HG03159 (cell line): ENCODE measurements around the gene UNC5A.

Source experiments
- ATAC-seq: cut with Tn5 transposase; IDR thresholded peaks from one replicate; pipeline ENCODE4 v1.9.1; 2021; ENCODE audit warnings: mild to moderate bottlenecking, moderate library complexity; ENCODE audit not compliant: unreplicated experiment

The UNC5A gene

DNA sequence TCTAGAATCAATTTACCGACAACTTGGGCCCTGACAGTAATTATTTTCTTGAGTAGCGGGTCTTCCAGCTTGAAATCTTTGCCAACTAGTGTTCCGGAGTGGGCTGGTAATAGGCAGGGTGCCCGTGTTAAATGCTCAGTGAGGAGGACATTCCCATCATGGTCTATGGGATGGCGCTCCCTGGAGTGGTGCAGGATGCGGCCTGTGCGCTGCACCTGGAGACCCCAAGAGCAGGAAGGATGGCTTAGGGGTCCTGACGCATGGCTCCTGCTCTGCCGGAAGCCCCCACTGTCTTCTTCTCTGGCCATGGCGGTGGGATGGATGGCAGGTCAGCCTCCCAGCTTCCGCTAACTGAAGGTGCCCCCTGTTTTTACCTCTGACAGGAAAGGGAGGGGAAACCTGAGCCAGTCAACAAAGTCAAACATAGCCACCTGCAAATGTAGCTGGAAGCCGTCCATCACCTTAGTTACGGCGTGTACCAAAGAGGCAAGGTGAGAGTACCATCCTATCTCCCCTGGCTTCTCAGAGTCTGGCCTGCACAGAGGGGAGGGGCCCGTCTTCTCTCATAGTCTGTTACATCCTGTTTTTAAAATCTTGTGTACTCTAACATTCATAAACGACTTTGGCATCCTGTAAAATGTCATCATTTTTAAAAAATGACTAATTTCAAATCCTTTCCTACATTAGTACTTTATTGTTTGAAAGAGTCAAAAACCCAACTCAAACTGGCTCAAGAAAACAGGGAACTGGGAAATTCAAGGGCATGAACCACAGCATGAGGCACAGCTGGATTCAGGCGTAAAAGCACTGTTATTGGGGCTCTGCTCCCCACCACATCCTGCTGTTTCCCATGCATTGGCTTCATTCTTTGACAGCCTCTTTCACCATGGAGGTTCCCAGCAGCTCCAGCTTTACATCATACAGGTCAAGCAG is 28.5 kb upstream of the UNC5A start:
- ATAC-seq = no peak

DNA sequence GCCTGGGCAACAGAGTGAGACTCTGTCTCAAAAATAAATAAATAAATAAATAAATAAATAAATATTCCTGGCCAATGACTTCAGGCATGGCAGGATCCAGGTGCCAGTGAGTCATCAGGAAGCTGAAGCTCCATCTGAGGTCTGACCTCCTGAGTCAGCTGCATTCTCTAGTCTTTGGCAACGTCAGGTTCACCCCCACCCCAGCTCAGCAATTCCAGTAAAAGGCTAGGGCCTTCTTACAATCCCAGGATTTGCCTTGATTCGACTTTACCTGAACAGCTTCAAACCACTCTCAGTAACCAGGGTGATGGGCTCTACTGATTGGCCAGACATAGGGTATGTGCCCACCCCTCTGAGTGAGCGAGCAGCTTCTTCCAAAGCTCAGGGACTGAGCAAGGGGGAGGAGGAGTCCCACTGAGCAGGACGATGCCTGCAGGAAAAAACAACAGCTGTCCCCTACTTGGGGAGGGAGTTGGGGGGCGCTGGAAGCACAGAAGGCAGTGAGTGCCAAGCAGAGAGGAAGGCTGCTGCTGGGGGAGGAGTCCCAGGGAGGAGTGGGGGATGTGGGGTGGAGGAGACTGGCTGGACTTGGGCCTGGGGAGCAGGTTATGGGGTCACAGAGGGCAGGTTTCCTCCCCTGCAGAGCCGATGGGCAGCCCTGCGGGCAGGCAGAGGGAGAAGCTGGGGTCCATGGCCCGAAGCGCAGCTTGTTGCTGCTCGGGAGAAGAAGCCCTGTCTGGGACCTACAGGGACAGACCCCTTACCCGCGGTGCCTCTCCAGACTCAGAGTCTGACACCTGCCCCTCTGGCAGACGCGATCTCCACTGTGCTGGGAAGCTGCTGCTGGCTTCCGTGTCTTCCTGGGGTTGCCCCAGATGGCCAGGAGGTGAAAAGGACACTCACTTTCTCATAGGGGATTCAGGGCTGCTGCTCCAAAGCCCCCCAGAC is 25.9 kb upstream of the UNC5A start:
- no peak for ATAC-seq

DNA sequence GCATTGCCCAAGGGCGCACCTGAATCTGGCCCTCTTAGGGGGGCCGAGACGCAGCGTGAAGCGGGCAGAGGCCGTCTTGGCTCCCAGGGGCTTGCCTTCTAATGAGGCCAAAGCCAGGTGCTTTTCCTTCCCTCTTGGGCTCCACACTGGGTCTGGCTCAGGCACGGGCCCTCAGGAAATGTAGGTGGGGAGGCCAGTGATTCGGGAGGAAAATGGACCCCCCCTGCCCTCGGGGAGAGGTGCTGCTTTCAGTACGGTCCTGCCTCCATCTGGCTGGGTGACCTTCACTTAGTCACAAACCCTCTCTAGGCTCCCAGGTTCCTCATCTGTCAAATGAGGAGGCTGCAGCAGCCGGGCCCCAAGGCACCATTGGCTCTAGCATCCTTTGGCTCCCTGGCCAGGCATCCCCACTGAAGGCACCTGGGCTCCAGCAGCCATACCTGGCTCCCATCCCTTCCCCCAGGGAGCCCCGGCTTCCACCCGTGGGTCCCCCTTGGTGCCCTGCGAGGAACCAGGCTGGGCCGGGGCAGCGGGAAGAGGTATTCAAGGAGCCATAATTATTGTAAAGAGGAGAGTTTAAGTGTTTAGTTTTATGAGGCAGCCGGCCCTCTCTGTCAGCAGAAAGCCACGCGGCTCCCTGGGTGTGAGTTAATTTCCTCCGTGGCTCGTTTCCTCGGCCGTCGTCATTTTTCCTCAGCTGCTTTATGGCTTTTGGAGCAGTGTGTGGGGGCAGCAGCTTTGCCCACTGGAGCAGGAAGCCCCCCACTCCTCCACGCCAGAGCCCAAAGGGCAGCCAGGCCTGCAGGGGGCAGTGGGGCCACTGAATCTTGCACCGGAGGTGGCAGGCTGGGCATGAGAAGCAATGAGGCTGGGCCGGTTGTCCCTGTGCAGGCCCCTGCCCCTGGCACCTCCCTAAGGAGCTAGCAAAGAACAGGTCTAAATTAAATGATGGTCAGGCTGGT is 24.9 kb upstream of the UNC5A start:
- no peak for ATAC-seq

DNA sequence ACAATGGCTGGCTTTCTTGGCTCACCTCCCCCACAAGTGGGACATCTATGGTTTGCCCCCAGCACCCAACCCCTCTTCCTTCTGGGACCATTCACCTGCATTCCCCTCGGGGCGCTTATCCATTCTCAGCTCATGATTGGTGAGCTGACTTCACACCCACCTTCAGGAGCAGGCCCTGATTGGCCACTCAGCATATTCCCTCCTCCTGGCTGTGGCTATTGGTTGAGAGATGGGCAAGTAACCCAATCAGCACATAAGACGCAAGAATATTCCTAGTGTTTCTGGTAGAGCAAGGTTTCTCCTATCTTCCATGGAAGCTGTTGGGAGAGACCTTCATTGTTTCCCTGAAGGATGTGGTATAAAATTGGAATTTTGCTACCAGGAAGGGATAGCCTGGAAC is 22.7 kb upstream of the UNC5A start:
- ATAC-seq = no peak

DNA sequence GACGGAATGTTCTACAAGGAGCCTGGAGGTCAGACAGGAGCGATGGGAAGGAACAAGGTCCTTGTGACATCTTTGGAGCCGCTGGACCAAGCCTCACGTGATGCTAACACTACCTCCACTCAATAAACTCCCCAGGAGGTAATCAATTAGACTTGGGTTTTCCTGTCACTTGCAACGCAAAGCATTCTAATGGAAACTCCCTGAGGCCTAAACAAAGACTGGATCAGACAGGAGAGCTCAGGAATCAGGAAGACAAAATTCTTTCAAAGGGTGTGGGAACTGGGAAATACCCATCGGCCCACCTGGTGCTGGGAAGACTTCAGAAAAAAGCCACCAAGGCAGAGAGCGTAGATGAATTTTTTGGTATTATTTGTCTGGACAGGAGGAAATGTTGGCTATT is 22.3 kb upstream of the UNC5A start:
- no peak for ATAC-seq

DNA sequence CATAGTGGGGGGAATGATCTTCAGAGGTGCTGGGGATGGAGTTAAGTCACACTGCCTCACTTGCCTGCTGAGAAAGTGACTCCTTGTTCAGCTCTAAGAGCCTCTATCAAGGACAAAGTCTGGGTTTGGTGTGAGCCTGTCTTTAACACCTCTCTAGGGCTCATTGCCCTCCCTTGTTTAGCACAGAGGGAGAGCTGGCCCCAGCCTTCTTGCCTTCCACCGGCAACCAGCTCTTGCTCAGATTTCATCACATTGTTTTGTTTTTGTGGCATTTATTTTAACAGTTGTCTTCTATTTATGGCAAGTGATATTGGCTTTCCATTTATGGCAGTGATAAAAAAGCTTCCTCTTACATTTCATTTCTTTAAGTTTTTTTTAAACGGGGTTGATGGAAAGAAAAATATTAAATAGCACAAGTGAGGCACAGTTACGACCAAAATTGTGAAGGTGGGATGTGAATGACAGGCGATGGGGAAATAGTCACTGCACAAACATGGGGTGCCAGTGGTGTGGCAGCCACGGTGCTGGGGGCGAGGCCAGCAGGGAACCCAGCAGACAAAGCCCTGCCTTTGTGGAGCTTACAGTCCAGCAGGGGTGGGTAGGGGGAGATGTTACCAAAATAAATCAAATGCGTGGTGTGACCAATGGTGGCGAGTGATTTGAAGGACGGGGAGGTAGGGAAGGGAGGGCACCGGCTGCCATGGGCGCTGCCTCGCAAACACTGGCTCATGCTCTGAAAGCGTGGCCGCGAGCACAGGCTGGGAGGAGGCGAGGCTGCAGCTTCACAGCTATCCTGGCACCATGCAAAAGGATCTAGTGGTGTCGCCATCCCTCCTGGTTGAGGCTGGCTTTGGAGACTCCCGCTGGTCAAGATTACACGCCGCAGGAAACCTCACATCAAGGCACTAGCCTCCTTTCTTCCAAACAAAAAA is 21.2 kb upstream of the UNC5A start:
- ATAC-seq = no peak

DNA sequence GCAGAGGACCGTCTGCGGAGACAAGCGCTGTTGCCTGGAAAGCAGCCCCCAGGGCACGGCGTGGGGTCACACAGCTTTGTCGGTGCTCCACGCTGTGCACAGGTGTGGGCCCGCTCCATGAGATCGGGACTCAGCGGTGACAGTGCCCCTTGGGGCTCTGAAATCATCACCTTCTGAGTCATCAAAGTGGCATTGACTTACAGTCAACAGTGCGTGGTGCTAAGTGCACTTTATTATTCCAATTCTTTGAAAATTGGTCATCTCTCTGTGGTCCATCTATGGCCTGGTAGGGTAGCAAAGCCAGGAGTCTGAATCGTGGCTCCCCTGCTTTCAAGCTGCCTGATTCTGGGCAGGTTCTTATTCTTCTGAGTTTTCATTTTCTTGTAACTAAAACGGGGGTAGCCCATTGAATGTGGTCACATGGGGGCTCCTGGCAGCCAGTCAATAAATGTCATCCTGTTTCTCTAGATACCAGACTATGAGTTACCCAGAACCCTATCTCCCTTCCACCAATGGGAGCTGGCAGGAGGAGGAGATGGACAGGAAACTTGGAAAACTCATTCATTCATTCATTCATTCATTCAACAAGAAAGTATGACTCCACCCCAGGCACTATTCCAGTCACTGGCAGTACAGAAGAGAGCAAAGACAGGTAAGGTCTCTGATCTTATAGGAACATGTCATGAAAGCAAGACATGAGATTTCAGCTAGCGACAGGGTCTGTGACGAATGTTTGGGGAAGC is 20.3 kb upstream of the UNC5A start:
- no peak for ATAC-seq

DNA sequence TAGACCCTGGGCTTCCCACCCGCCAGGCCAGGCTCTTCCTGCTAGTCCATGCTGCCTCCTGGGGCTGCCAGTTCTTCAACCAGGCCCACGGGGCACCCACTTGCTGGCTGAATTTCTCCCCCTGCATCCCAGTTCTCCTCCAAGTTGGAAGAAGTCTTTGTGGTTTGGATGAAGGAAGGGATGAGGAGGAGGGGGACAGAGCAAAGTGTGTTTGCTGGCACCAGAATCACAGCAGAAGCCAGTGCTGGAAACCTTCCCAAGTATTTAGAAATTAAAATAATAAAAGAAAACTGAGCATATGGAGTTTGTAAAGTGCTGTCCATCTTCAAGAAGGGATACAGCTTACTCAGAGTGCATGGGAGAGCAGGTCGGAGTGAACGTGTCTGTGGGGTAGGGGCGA is 19.4 kb upstream of the UNC5A start:
- ATAC-seq = no peak

DNA sequence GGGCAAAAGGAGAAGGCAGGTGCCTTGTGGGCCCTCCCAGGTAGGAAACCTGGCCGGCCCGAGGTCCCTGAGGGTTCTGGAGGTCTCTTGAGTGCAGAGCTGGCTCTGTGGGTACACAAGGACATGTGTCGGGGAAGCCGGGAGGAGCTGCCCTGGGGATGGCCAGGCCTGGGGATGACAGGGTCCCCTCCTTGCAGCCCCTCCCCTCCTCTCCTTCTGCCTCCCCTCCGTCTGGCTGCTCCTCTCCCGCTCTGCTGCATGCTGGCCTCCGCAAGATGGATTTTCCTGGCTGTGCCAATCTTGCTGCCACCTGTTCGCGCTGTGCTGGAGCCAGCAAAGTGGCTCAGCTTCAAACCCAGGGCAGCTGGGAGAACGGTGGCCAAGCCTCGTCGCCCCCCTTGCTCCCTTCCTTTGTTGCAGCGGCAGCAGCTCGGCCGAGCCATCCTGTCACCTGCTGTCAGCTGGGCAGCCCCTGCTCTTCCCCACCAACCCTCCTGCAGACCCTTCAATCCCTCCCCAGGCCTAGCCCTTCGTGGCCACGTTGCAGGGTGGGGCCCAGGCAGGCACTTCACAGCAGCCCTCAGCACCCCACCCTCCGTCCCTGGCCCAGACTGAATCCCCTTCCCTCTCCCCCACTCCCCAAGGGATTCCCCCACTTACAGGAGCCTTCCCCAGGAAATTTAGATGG is 17.6 kb upstream of the UNC5A start:
- ATAC-seq = no peak

DNA sequence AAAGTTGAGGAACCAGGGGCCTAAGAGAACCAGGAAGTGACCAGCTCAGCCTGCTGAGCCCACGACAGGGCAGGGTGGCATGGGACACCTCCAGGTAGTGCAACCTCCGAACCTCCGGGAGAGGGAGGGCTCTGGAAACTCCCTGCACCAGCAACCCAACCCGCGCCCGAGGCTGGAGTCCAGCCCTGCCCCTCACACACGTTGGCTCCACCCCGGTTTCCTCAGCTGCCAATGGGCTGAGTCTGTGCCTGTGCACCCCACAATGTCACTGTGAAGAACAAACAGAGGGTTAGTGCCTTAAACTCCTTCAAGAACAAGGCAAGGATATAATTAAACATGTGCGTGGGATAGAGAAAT is 17.0 kb upstream of the UNC5A start:
- no peak for ATAC-seq

DNA sequence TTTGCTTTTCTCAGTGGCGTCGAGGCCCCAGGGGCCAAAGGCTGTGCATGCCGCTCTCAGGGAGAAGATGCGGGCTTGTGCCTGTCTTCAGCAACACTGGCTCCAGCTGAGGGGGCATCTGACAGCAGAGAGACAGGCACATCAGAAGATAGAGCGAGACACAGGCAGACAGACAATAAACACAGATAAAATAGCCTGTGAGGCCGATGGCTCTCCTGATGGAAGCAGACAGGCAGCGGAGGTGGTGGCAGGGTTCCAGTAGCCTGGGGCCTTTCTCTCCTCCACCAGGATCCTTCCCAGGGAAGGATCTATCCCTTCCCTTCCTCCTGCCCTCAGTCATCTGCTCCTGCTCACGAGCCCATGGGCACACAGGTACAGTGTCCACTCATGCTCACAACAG is 16.6 kb upstream of the UNC5A start:
- ATAC-seq = no peak

DNA sequence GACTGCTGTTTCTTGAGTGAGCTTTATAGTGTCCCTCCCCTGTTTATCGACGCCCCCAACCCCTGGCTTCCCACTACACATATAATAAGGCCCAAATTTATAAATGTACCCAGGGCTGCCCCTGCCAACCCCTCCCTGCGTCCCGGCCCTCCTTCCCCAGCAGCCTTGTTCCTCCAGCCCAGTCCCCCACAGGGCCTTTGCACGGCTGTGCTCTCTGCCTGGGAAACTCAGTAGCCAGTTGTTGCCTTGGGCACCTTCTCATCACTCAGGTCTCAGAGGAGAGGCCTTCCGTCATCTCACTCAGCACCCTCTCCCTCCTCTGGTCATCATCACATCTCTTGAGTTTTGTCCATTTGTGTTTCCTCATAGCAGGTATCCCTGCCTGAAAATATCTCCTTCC is 15.8 kb upstream of the UNC5A start:
- no peak for ATAC-seq

DNA sequence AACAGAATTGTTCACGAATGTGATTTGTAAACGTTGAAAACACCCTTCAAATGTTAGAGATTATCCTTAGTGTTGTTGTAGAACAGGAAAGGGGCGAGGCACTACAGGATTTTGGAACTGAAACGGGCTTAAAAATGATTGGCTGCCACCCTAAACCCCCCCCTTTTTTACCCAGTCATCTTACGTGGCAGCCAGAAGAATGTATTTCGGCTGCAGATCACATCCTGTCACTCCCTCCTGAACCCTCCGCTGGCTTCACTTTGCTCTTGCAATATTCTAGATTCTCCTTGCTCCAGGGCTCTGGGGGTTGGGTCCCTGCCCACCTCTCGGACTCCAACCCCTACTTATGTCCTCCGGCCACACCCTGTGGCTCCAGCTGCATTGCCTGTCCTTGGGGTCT is 13.9 kb upstream of the UNC5A start:
- no peak for ATAC-seq

DNA sequence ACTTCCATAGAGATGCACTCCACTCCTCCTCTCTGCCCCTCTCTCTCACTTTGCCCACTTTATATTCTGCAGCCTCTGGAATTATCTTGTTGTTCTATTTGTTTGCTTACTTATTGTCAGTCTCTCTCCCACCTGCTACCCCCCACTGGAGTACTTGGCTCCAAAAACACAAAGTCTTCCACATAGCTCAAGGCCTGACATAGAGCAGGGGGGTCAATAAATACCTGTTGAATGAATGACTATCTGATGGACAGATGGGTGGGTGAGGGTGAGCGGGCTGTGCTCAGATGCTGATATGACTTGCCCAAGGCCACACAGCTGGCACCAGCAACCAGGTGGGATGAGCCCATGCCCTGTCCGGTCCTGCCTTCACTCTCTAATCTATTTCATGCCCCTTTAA is 13.4 kb upstream of the UNC5A start:
- ATAC-seq = no peak

DNA sequence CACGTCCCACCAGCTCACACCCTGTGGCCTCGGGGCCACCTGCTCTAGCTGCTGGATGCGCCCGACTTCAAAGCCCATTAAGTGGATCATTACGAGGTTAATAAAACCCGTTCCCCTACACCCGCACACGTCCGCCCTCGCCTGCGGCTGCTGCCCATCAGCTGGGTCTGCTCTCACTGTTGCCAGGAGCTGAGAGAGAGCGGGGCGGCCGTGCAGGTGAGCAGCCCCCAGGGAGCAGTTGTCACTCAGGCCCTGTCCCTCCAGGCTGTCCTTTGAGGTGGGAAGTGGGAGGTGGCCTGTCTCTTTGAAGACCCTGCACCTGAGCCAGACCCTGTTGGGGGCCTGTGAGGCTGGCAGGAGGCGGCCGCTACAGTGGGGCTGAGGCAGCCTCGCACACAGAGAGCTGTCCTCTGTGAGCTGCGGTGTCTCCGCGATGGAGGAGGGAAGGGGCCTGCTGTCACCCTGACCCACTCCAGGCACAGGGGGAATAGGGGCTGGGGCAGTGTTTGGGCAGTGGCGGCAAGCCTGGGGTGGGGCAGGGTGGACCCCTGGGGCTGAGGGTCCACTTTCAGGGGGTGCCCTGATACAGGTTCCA is 12.8 kb upstream of the UNC5A start:
- ATAC-seq = no peak

DNA sequence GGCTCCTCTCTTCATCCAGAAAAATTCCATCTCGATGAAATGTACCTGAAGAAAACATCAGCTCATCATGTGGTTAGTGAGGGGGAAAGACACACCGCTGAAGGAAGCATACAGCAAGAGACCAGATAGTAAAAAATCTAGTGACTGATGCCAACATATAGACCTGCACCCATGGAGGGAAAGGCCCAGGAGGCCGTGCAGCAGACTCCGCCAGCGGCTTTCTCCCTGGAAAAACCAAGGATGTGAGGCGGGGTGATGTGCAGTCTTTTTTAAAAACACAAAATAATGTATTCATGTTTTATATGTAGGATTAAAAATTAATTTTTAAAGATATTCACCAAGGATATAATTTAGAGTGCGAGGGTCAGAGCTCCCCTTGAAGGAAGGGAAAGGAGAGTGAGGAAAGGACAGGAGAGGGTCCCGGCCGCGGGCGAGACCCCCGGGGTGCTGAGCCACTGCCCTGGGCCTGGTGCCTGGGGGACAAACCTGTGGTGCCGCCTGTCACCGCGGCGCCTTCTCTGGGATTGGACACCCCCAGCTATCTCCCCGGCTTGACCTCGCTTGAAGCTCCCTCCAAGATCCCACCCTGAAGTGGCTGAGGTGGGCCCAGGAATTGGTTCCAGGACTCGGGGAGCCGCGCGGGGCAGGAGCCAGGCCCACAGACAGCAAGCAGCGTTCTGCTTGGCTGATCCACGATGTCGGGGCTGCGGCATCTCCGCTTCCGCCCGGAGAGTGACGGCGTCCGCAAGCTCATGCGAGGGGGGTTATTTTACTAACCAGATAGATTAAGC is 12.1 kb upstream of the UNC5A start:
- no peak for ATAC-seq

DNA sequence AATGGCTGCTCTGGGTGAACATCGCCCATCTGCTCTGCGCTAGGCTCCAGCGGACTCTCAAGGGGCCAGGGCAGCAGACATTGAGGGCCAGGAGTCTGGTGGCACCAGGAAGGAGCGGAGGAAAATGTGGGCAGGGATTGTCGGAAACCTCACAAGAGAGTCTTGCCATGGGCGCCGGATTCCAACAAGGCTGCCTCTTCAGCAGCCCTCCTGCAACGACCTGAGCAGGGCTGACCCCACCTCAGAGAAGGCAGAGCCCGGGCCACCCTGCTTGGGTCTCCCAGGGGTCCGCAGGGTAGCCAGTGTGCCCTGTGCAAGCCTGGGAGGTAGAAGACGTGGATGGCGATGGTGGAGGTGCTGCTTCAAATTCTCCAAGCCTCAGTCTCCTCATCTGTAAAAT is 11.4 kb upstream of the UNC5A start:
- no peak for ATAC-seq
